ENCODE data around the gene TEDC2.
A peak's percentile ranks its signal among the peaks of the same experiment; 100 is the strongest.

TEDC2 gene

GRCh38 chr16:2465653-2466415 is 5.9 kb downstream of the TEDC2 start:
- no peak for DNase-seq

- no peak for DNase-seq
Observed at GRCh38 chr16:2466667-2467527, 7.0 kb downstream of the TEDC2 start.

GRCh38 chr16:2467528-2468232 is 7.8 kb downstream of the TEDC2 start:
- peak in 42 of 56 donors; percentile 10 to 78 (median 52) for DNase-seq

- peak in 5 of 56 donors; percentile 13 to 37 (median 23) for DNase-seq
Observed at GRCh38 chr16:2468233-2468724, 8.4 kb downstream of the TEDC2 start.

- peak in 32 of 56 donors; percentile 21 to 76 (median 48) for DNase-seq
Observed at GRCh38 chr16:2468725-2469398, 9.0 kb downstream of the TEDC2 start.

GRCh38 chr16:2469399-2470233 is 9.7 kb downstream of the TEDC2 start:
- DNase-seq = peak in 2 of 56 donors; percentile 18 to 27

- no peak for DNase-seq
Observed at GRCh38 chr16:2470234-2470601, 10.3 kb downstream of the TEDC2 start.

GRCh38 chr16:2470603-2471015 is 10.7 kb downstream of the TEDC2 start:
- DNase-seq = peak in 3 of 56 donors; percentile 13 to 62 (median 47)

GRCh38 chr16:2471016-2471652 is 11.2 kb downstream of the TEDC2 start, which contains the start of gene NTN3:
Gene NTN3 (plus strand): TSS chr16:2471297. CDS start chr16:2471702, 405 bp downstream.
- peak in 8 of 56 donors; percentile 12 to 80 (median 40) for DNase-seq

- DNase-seq = peak in 3 of 56 donors; percentile 20 to 31 (median 29)
Observed at GRCh38 chr16:2471653-2472487, 12.0 kb downstream of the TEDC2 start.

- no peak for DNase-seq
Observed at GRCh38 chr16:2472488-2472864, 12.6 kb downstream of the TEDC2 start.

GRCh38 chr16:2472885-2473445 is 13.1 kb downstream of the TEDC2 start:
- no peak for DNase-seq

- DNase-seq = peak in 11 of 56 donors; percentile 25 to 67 (median 54)
Observed at GRCh38 chr16:2473446-2473926, 13.6 kb downstream of the TEDC2 start.

- peak in 37 of 56 donors; percentile 19 to 76 (median 45) for DNase-seq
Observed at GRCh38 chr16:2473999-2474876, 14.3 kb downstream of the TEDC2 start.

- peak in 53 of 56 donors; percentile 36 to 90 (median 76) for DNase-seq
Observed at GRCh38 chr16:2474877-2475412, 15.0 kb downstream of the TEDC2 start, which contains the start of gene TBC1D24. Gene TBC1D24 (plus strand): TSS chr16:2475127. CDS start chr16:2496149, 21,022 bp downstream.
